NB4 (cell line): ENCODE data around the gene ZNF775.

ENCODE experiments used
- CTCF ChIP-seq: IDR thresholded peaks from one replicate; pipeline ENCODE4 v1.5.1; 2012; ENCODE audit warnings: low read depth, low read length
- MYC ChIP-seq: IDR thresholded peaks from 2 replicates; pipeline ENCODE4 v1.6.1; 2011; ENCODE audit warnings: low read depth, low read length
- POLR2A ChIP-seq: IDR thresholded peaks from 2 replicates; pipeline ENCODE4 v1.6.1; 2011; ENCODE audit warnings: mild to moderate bottlenecking; ENCODE audit not compliant: insufficient read length; ENCODE audit errors: extremely low read depth

- no peak for TF ChIP-seq CTCF
- no peak for TF ChIP-seq POLR2A
- TF ChIP-seq MYC, result no peak
Observed at GRCh38 chr7:150388306-150388705, 9.2 kb downstream of the ZNF775 start.
